Activated B cell treated with CpG ODN at 0.5 μM for 24 hours (primary cell): ENCODE results near the gene NCDN. TPM values are rescaled to one million over a fixed set of nuclear protein-coding genes. Genes with fewer than 3 reads are reported as not detected.

Experiments used
- ATAC-seq: fragments of 200-7000 bp; cut with Tn5 transposase; one replicate; pipeline ENCODE4 v1.10.0; 2021; ENCODE audit warnings: low read depth, mild to moderate bottlenecking, moderate library complexity
- CTCF ChIA-PET: fragments of 350-600 bp; sonication (Branson Sonifier 250); formaldehyde crosslinking; loops from one replicate; lab custom pipeline; 2021; ENCODE audit warnings: antibody characterized with exemption; lab: Charles Lee
- POLR2A ChIA-PET: fragments of 350-600 bp; sonication (Branson Sonifier 250); formaldehyde crosslinking; loops from one replicate; lab custom pipeline; 2021; ENCODE audit warnings: antibody characterized with exemption; lab: Charles Lee
- DNase-seq: peaks from one replicate; pipeline ENCODE4 v3.0.0; 2022
- H3K27ac Mint-ChIP-seq: one replicate; pipeline ENCODE4 v1.8.0; 2020; ENCODE audit warnings: mixed read lengths
- H3K27me3 Mint-ChIP-seq: one replicate; pipeline ENCODE4 v1.8.0; 2021; ENCODE audit warnings: mixed read lengths
- H3K36me3 Mint-ChIP-seq: one replicate; pipeline ENCODE4 v1.8.0; 2021; ENCODE audit warnings: low read depth, mixed read lengths
- H3K4me1 Mint-ChIP-seq: one replicate; pipeline ENCODE4 v1.8.0; 2021; ENCODE audit warnings: mixed read lengths
- H3K4me3 Mint-ChIP-seq: one replicate; pipeline ENCODE4 v1.8.0; 2020; ENCODE audit warnings: mild to moderate bottlenecking, mixed read lengths
- H3K9me3 Mint-ChIP-seq: one replicate; pipeline ENCODE4 v1.8.0; 2020; ENCODE audit warnings: mixed read lengths
- CTCF ChIP-seq: fragments of 200-600 bp; IDR thresholded peaks from one replicate; pipeline ENCODE4 v1.8.0; 2022; ENCODE audit warnings: antibody characterized with exemption, mild to moderate bottlenecking
- intact Hi-C: fragments of 100-400 bp; cut with micrococcal nuclease; formaldehyde crosslinking; loops from one replicate; pipeline ENCODE4 v1.15.1; 2024
- total RNA-seq: library from RNA; stranded (reverse); gene quantifications from 2 replicates; pipeline ENCODE4 v1.2.3, GENCODE V29; 2022

The NCDN gene
- total RNA-seq, 1 donor from 2014 or later, result 18.4 TPM

- CTCF ChIA-PET, result no interaction called here
- no peak for TF ChIP-seq CTCF
- no peaks in the 10 kb centered on the region for H3K27me3 Mint-ChIP-seq
- no peaks in the 10 kb centered on the region for H3K9me3 Mint-ChIP-seq
- H3K4me3 Mint-ChIP-seq, result no peak overlapping the region
- H3K27ac Mint-ChIP-seq, result no peak overlapping the region
- intact Hi-C loops, result no loop called here
- POLR2A ChIA-PET, result no interaction called here
- H3K36me3 Mint-ChIP-seq, result peaks cover 12% of the 10 kb centered on the region
- no peaks in the 10 kb centered on the region for H3K4me1 Mint-ChIP-seq
- ATAC-seq (no peak), DNase-seq (no peak)
Measured at GRCh38 chr1:35594005-35594760, 36.6 kb downstream of the NCDN start.

- TF ChIP-seq CTCF, result no peak
- no peak for DNase-seq
- no peaks in the 10 kb centered on the region for H3K9me3 Mint-ChIP-seq
- H3K4me1 Mint-ChIP-seq, result no peaks in the 10 kb centered on the region
- intact Hi-C loops, result no loop called here
- no peak overlapping the region for H3K4me3 Mint-ChIP-seq
- H3K27ac Mint-ChIP-seq, result no peak overlapping the region
- ChIA-PET POLR2A (no interaction called here), CTCF (no interaction called here)
- peaks cover 21% of the 10 kb centered on the region for H3K36me3 Mint-ChIP-seq
- no peak for ATAC-seq
- H3K27me3 Mint-ChIP-seq, result no peaks in the 10 kb centered on the region
Measured at GRCh38 chr1:35595684-35596083, 38.1 kb downstream of the NCDN start.

- Mint-ChIP-seq H3K27ac (no peak overlapping the region), H3K4me1 (no peaks in the 10 kb centered on the region), H3K27me3 (no peaks in the 10 kb centered on the region), H3K36me3 (peaks cover 29% of the 10 kb centered on the region), H3K9me3 (no peaks in the 10 kb centered on the region), H3K4me3 (no peak overlapping the region)
- TF ChIP-seq CTCF, result no peak
- ATAC-seq (no peak), DNase-seq (no peak)
- CTCF ChIA-PET, result no interaction called here
- POLR2A ChIA-PET, result no interaction called here
- intact Hi-C loops, result no loop called here
Measured at GRCh38 chr1:35597870-35598269, 40.3 kb downstream of the NCDN start.

GRCh38 chr1:35598895-35599294, 41.3 kb downstream of the NCDN start:
- Mint-ChIP-seq H3K27ac (no peak overlapping the region), H3K27me3 (no peaks in the 10 kb centered on the region), H3K9me3 (no peaks in the 10 kb centered on the region), H3K4me1 (no peaks in the 10 kb centered on the region), H3K36me3 (peaks cover 38% of the 10 kb centered on the region), H3K4me3 (no peak overlapping the region)
- POLR2A ChIA-PET, result no interaction called here
- DNase-seq (no peak), ATAC-seq (no peak)
- intact Hi-C loops, result no loop called here
- TF ChIP-seq CTCF, result no peak
- CTCF ChIA-PET, result no interaction called here

GRCh38 chr1:35599411-35599810, 41.8 kb downstream of the NCDN start:
- TF ChIP-seq CTCF, result no peak
- Mint-ChIP-seq H3K4me1 (no peaks in the 10 kb centered on the region), H3K9me3 (no peaks in the 10 kb centered on the region), H3K36me3 (peaks cover 41% of the 10 kb centered on the region), H3K4me3 (no peak overlapping the region), H3K27me3 (no peaks in the 10 kb centered on the region), H3K27ac (no peak overlapping the region)
- no peak for ATAC-seq
- intact Hi-C loops, result no loop called here
- CTCF ChIA-PET, result no interaction called here
- DNase-seq, result no peak
- POLR2A ChIA-PET, result interaction anchor here (1.0 kb wide), 1 partner anchor 42 kb away, joined by 3 read pairs; the partner anchor contains the start of genes KIAA0319L and NCDN
